GM06990 (cell line): Measurements from ENCODE around the gene YWHAG.
A peak's percentile ranks its signal among the peaks of the same experiment; 100 is the strongest.
"Not testable (repeated sequence)": the region's sequence is repeated elsewhere in the genome, so short reads cannot be mapped to it uniquely, and the experiment has no call there.

ENCODE experiments used
- DNase-seq: peaks from one replicate; pipeline ENCODE4 v3.0.0-alpha.2; 2011; ENCODE audit not compliant: insufficient read length; ENCODE audit errors: extremely low read depth
- H3K27me3 ChIP-seq: replicated peaks from 2 replicates; pipeline ENCODE4 v1.6.0; 2011; ENCODE audit warnings: low read length; ENCODE audit not compliant: control insufficient read depth, insufficient read depth
- H3K36me3 ChIP-seq: 2 replicates; pipeline ENCODE4 v1.5.1; 2011; ENCODE audit warnings: low read length; ENCODE audit not compliant: control insufficient read depth, insufficient read depth
- H3K4me3 ChIP-seq: replicated peaks from 2 replicates; pipeline ENCODE4 v1.5.1; 2011; ENCODE audit warnings: low read depth, mild to moderate bottlenecking, control low read depth, low read length
- TF ChIP-seq, protein P1 (sequence below): IDR thresholded peaks from 2 replicates; pipeline ENCODE4 v1.5.1; 2011; ENCODE audit warnings: low read length, control low read depth, mild to moderate bottlenecking, inconsistent platforms; ENCODE audit not compliant: insufficient read depth, poor library complexity, severe bottlenecking

The YWHAG gene

DNA sequence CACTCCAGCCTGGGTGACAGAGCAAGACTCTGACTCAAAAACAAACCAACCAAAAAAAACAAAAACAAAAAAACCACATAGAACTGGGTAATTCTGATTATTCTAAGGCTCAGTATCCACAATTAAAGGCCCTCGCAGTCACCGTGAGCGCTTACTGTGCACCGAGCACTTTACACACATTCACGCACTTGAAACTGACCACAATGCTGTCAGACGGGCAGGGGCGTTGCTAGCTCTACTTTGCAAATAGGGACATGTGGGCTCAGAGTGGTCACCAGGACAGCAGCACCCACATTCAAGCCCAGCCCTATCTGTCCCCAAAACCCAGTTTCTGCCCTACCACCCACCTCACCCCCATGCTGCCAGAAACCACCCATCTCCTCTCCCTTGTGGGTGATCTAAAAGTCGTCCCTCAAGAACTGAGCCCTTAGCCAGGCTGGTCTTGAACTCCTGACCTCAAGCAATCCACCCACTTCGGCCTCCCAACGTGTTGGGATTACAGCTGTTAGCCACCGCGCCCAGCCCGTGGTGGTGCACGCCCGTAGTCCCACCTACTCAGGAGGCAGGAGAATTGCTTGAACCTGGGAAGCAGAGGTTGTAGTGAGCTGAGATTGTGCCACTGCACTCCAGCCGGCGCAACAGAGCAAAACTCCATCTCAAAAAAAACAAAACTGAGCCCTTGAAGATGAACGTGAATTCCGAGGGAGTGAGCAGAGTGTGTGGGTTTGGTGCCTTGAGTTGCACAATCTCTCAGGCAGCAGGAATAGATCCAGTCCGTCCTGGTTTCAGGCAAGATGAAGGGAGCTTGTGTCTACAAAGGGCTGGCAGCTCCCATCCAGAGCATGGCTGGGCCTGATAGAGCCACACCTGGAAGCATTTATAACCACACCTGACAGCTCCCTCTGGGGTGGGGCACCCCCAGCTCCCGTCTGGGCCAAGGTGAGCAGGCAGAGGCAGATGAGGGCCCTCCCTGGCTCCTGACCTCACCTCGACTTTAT lies 61.7 kb downstream of the YWHAG start:
- Histone ChIP-seq H3K36me3 (no peaks in the 10 kb centered on the region), H3K27me3 (no peaks in the 10 kb centered on the region), H3K4me3 (no peak overlapping the region)
- DNase-seq: no peak
- TF ChIP-seq, protein P1, sequence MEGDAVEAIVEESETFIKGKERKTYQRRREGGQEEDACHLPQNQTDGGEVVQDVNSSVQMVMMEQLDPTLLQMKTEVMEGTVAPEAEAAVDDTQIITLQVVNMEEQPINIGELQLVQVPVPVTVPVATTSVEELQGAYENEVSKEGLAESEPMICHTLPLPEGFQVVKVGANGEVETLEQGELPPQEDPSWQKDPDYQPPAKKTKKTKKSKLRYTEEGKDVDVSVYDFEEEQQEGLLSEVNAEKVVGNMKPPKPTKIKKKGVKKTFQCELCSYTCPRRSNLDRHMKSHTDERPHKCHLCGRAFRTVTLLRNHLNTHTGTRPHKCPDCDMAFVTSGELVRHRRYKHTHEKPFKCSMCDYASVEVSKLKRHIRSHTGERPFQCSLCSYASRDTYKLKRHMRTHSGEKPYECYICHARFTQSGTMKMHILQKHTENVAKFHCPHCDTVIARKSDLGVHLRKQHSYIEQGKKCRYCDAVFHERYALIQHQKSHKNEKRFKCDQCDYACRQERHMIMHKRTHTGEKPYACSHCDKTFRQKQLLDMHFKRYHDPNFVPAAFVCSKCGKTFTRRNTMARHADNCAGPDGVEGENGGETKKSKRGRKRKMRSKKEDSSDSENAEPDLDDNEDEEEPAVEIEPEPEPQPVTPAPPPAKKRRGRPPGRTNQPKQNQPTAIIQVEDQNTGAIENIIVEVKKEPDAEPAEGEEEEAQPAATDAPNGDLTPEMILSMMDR: no peak

DNA sequence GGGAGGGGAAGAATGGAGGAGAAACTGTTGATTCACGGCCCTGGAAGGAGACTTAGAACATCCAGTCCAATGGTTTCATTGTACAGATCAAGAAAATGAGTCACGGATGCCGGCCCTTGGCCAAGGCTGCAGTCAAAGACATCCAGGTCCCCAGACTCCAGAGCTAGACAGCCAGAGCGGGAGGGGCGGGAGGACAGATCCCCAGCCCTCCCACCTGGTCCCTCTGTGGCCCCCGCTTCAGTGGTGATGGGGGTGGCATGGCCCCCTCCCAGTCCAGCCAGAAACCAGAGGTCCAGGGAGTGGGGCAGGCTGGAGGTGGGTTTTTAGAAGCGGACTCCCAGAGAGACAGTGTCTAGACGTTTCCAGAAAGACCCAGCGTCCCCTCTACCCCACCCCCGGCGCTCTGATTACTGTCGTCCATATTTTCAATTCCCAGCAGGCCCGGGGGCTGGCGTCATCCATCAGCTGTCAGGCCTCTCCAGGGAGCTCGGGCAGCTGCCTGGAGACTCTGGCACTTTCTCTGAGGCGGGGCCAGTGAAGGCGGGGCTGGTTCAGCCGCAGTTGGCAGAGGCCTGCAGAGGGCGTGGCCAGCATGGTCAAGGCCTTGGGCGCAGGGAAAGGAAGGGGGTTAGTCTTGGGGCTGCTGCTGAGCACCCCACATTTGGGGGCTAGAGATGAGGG lies 64.3 kb downstream of the YWHAG start:
- H3K4me3 ChIP-seq: no peak overlapping the region
- no peaks in the 10 kb centered on the region for H3K27me3 ChIP-seq
- TF ChIP-seq, protein P1: no peak
- DNase-seq: peak; percentile 53
- no peaks in the 10 kb centered on the region for H3K36me3 ChIP-seq

DNA sequence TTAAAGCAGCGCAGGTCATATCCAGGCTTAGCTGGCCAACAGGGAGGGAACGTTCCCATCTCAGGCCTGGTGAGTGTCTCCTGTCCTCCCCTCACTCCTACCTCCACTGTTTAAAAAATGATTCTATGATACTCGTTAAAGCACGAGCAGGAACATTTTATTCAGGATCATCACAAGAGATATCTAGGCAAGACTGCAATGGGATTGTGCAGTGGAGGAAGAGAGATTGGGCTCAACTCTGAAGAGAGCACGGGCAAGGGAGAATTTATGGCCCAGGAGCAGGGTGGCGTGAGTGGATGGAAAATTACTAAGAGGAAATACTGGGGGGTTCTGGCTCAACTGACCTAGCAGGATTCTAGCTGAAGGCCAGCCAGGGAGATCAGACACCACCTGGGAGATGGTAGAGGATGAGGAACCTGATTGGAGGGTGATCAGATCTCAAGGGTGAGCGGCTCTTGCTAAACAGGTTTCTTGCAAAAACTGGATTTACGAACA lies 65.3 kb downstream of the YWHAG start:
- no peaks in the 10 kb centered on the region for H3K36me3 ChIP-seq
- no peaks in the 10 kb centered on the region for H3K27me3 ChIP-seq
- TF ChIP-seq, protein P1: no peak
- no peak overlapping the region for H3K4me3 ChIP-seq
- no peak for DNase-seq

DNA sequence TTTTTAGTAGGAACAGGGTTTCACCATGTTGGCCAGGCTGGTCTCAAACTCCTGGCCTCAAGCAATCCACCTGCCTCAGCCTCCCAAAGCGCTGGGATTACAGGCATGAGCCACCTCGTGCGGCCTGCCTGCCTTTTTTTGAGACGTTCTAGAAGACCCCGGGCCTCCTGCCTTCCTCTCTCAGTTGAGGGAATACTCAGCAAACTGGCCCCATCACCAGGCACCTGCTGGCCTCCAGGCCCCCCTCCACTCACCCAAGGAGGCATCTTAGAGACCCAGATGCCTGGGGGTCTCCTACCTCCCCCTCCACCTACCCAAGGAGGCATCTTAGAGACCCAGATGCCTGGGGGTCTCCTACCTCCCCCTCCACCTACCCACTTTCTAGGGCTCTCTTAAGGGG lies 65.9 kb downstream of the YWHAG start:
- not testable (repeated sequence) for H3K27me3 ChIP-seq, H3K36me3 ChIP-seq, DNase-seq, H3K4me3 ChIP-seq

DNA sequence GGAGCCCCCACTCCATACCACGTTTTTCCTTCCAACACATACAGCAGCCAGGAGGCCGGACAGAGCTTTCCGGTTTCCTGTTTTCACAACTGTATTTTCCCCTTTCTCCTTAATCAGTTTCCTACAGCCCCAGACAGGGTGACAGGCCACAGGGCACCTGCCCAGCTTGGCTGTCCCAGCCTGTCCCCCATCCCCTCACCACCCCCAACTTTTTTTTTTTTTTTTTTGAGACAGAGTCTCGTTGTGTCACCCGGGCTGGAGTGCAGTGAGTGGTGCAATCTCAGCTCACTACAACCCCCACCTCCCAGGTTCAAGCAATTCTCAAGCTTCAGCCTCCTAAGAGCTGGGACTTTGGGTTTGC lies 66.6 kb downstream of the YWHAG start:
- no peaks in the 10 kb centered on the region for H3K36me3 ChIP-seq
- DNase-seq: no peak
- no peaks in the 10 kb centered on the region for H3K27me3 ChIP-seq
- TF ChIP-seq, protein P1: no peak
- H3K4me3 ChIP-seq: no peak overlapping the region
